HL-60/S4 treated with retinoic acid at 250 ng/mL for 4 days and 3 days (cell line): ENCODE results near the gene FOXF2.

Source experiments
- in situ Hi-C: fragments of 300-500 bp; cut with MboI; formaldehyde crosslinking; loops from 2 replicates; pipeline ENCODE4 v1.7.0; 2022; ENCODE audit warnings: low sequenced_read_pairs

FOXF2 gene

GRCh38 chr6:1437553-1438406, 48.4 kb downstream of the FOXF2 start:
- in situ Hi-C loops: loop anchor here (25.0 kb wide), 1 partner anchor 850 kb away; no protein-coding TSS in a partner anchor

GRCh38 chr6:1438471-1438881, 49.1 kb downstream of the FOXF2 start:
- in situ Hi-C loops: loop anchor here (25.0 kb wide), 1 partner anchor 851 kb away; no protein-coding TSS in a partner anchor

GRCh38 chr6:1439349-1439748, 50.0 kb downstream of the FOXF2 start:
- in situ Hi-C loops: loop anchor here (25.0 kb wide), 1 partner anchor 852 kb away; no protein-coding TSS in a partner anchor

- in situ Hi-C loops: loop anchor here (25.0 kb wide), 1 partner anchor 856 kb away; no protein-coding TSS in a partner anchor
Observed at GRCh38 chr6:1442929-1443328, 53.6 kb downstream of the FOXF2 start.
